GM12878 (cell line): ENCODE measurements around the gene S100P.

Experiments
- BHLHE40 ChIP-seq, 2 experiments: fragments of 450-650 bp in 1 of 2; IDR thresholded peaks; 2 replicates each; pipeline ENCODE4 v1.6.1; 2011 to 2017; ENCODE audit warnings: low read depth in 2 of 2, borderline replicate concordance in 1 of 2, improper control_type of control experiment in 1 of 2, low read length in 1 of 2, mild to moderate bottlenecking in 1 of 2
- HDAC6 ChIP-seq: fragments of 200-600 bp; sonication (generic); IDR thresholded peaks from one replicate; pipeline ENCODE4 v1.8.0; 2017; ENCODE audit warnings: antibody characterized with exemption; ENCODE audit not compliant: unreplicated experiment
- IRF3 ChIP-seq: fragments of 450-650 bp; IDR thresholded peaks from 2 replicates; pipeline ENCODE4 v1.6.1; 2014; ENCODE audit warnings: mild to moderate bottlenecking
- TARDBP ChIP-seq: IDR thresholded peaks from 2 replicates; pipeline ENCODE4 v1.6.1; 2016; ENCODE audit warnings: borderline replicate concordance

DNA sequence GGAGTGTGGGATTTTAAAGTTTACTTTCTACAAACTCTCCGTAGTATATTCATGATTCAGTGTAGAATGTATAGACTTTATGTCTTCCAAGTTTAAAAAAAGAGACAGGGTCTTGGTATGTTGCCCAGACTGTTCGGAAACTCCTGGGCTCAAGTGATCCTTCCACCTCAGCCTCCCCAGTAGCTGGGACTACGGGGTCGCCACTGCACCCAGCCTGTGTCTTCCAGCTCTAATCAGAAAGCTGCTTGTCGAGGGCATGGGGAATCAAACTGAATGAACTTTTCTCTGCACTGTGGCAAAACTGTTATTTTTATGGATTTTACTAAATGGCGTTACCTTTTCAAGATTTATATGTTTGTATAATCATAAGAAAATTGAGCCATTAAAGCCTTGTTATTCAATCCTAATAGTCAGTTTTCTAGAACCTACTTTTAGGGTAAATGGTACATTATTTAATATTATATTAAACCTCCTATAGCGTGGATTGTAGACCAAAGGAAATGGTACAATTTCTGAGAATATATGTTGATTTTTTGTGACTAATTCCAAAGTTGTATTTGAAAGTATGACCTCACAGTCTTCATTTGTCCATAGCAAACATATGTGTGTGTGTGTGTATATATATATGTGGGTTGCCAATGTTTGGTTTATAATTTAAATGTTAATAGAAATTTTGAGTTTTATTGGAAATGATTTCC lies 23.4 kb downstream of the S100P start:
- no peak for TF ChIP-seq TARDBP
- TF ChIP-seq IRF3, result no peak
- TF ChIP-seq BHLHE40 (IDR thresholded peaks at IDR 0.05; ENCODE audit: borderline replicate concordance in 1 of 2, low read depth in 2 of 2, low read length in 1 of 2), result no peak
- no peak for TF ChIP-seq HDAC6
